AG09309 (cell line): ENCODE data around the gene LRRC4C.

ENCODE experiments used
- DNase-seq: peaks from one replicate; pipeline ENCODE4 v3.0.0-alpha.2; 2010; ENCODE audit warnings: low read depth
- H3K4me3 ChIP-seq: 2 replicates; pipeline ENCODE4 v1.5.1; 2011; ENCODE audit warnings: mild to moderate bottlenecking, low read depth, low read length, moderate library complexity; ENCODE audit not compliant: control insufficient read depth
- TF ChIP-seq, protein P1 (sequence below): IDR thresholded peaks from 2 replicates; pipeline ENCODE4 v1.5.1; 2011; ENCODE audit warnings: mild to moderate bottlenecking, low read depth, low read length, inconsistent platforms; ENCODE audit not compliant: insufficient read depth, control insufficient read depth; ENCODE audit errors: missing control alignments

Gene LRRC4C

DNA sequence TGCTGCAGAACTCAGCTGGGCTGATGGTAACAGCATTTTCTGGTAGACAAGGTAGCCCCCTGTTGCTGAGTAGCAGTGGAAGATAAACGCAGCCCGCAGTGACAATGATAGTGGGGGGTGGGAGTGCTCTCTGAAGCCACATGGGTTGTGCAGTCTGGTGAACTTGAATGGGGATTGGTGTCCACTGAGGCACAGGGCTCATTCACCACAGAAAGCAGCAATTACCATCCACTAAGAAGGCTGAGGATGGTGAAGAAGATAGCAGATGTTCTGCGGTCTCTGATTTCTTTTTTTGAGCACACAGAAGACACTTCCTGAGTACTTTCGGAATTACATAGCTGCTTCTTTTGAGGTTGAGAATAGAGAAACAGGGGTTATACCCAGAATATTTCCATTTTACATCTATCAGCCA is 150.3 kb downstream of the LRRC4C start:
- TF ChIP-seq, protein P1, sequence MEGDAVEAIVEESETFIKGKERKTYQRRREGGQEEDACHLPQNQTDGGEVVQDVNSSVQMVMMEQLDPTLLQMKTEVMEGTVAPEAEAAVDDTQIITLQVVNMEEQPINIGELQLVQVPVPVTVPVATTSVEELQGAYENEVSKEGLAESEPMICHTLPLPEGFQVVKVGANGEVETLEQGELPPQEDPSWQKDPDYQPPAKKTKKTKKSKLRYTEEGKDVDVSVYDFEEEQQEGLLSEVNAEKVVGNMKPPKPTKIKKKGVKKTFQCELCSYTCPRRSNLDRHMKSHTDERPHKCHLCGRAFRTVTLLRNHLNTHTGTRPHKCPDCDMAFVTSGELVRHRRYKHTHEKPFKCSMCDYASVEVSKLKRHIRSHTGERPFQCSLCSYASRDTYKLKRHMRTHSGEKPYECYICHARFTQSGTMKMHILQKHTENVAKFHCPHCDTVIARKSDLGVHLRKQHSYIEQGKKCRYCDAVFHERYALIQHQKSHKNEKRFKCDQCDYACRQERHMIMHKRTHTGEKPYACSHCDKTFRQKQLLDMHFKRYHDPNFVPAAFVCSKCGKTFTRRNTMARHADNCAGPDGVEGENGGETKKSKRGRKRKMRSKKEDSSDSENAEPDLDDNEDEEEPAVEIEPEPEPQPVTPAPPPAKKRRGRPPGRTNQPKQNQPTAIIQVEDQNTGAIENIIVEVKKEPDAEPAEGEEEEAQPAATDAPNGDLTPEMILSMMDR: no peak
- no peak overlapping the region for H3K4me3 ChIP-seq
- no peak for DNase-seq

DNA sequence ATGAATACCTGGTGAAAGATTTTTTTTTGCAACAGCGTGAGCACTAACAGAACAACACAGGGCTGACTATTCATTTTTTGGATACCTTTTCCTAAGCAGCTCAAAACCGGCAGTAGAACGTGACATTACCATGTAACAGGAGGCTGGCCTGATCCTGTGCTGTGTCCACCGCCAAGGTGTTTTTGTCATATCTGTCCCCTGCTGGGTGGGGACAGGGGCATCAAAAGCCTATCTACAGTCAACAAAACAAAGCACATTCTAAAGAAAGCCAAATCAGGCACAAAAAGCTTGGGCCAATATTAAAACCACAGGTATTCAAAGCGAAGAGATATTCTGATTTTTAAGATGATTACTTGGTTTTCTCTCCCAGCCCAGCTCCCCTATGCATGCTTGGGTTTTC is 151.2 kb downstream of the LRRC4C start:
- no peak for DNase-seq
- TF ChIP-seq, protein P1: no peak
- no peak overlapping the region for H3K4me3 ChIP-seq

DNA sequence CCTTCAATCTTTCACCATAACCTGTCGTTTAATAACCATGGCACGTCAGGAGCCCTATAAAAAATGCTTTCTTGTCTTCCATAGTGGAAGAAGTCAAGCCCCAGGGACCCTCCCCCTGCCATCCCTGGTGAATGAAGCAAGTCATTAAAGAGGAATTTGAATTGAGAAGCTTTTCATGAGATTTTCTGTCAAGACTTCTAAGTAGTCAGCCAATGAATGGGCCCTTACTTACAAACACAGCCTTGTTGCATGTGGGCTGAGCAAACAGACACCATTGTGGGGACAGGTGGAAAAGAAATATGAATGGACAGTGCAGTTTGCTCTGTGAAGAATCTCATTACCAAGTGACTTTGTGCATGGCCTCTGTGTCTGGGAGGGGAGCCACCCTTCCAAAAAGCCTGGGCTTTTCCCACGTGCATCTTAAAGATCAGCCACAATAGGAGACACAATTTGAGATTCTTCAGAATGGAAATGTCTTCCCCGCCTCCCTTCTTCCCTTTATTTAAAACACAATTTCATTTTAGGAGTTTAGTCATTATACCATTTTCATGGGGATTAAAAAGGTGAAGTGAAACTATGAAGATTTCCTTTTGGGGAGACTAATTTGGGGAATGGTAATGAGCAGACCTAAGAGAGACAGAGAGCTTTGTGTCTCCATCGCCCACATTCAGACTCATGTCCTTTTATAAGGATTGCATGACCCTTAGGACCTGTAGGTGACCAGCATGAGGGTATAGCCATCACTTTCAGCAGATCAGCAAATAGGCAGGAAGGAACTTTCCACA is 152.0 kb downstream of the LRRC4C start:
- no peak overlapping the region for H3K4me3 ChIP-seq
- TF ChIP-seq, protein P1: no peak
- DNase-seq: no peak

DNA sequence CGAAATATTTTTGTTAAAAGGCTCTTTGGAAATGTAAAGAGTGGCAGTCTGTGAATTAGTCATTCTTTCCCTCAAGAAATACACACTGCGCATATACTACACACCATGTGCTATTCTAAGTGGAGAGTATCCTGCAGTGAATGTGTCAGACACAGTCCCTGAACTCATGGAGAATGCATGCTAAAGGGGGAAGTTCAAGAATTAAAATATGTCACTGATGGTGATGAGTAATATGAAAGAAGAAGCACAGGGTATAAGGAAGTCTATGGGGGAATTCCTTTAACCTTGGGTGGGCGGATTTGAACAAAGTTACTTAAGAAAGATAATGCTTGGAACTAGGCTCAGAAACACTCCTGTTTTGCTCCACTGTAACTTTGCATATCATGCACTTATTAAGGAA is 153.0 kb downstream of the LRRC4C start:
- DNase-seq: no peak
- no peak overlapping the region for H3K4me3 ChIP-seq
- TF ChIP-seq, protein P1: no peak

GRCh38 chr11:41301023-41301422 is 158.4 kb downstream of the LRRC4C start:
- TF ChIP-seq, protein P1: no peak
- no peak for DNase-seq
- H3K4me3 ChIP-seq: no peak overlapping the region

DNA sequence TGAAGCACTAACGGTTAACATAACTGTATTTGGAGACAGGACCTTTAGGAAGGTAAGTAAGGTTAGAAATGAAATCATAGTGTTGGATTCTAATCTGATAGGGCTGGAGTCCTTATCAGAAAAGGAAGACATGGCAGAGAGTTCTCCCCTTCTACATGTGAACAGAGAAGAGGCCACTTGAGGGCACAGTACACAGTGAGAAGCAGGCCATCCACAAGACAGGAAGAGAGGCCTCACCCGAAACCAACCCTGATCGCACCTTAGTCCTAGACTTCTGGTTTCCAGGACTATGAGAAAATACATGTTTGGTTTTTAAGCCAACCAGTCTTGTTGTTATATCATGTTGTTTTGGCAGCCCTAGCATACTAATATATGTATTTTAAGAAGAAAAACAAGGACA is 170.0 kb downstream of the LRRC4C start:
- TF ChIP-seq, protein P1: no peak
- H3K4me3 ChIP-seq: no peak overlapping the region
- no peak for DNase-seq

- TF ChIP-seq, protein P1: no peak
- no peak for DNase-seq
These were observed 172.7 kb downstream of the LRRC4C start for GRCh38 chr11:41286751-41287150.

More at GRCh38 chr11:41286751-41287150, 172.7 kb downstream of the LRRC4C start:
- H3K4me3 ChIP-seq: no peak overlapping the region
